ENCODE results near the gene CTDSPL. TPM values are rescaled to one million over a fixed set of nuclear protein-coding genes. Genes with fewer than 3 reads are reported as not detected.
A peak's percentile ranks its signal among the peaks of the same experiment; 100 is the strongest.

CTDSPL gene
- total RNA-seq, 1 donor: 34.7 TPM

GRCh38 chr3:38016847-38017444 is 155.3 kb downstream of the CTDSPL start:
- peaks cover 8% of the 10 kb centered on the region for H4K20me1 ChIP-seq (ENCODE audit: insufficient read depth, low read length)
- H3K27ac ChIP-seq (ENCODE audit: low read depth, low read length): no peak overlapping the region
- H3K79me2 ChIP-seq (ENCODE audit: insufficient read depth, low read length): peaks cover 4% of the 10 kb centered on the region
- no peaks in the 10 kb centered on the region for H3K27me3 ChIP-seq (ENCODE audit: insufficient read depth, low read length)
- DNase-seq (ENCODE audit: insufficient read length, low spot score, missing footprints): no peak
- no peak overlapping the region for H3K4me3 ChIP-seq (ENCODE audit: insufficient read depth, low read length)
- H3K4me2 ChIP-seq (ENCODE audit: insufficient read depth, low read length): no peak overlapping the region
- H3K4me1 ChIP-seq (ENCODE audit: insufficient read depth, low read length): no peaks in the 10 kb centered on the region
- H3K9me3 ChIP-seq (ENCODE audit: low read depth, low read length): peaks cover 3% of the 10 kb centered on the region
- H2AFZ ChIP-seq (ENCODE audit: low read length): no peak overlapping the region
- no peak for TF ChIP-seq CTCF (IDR thresholded peaks at IDR 0.05; ENCODE audit: extremely low read depth, low read depth, low read length)
- H3K36me3 ChIP-seq (ENCODE audit: insufficient read depth, low read length): peaks cover 28% of the 10 kb centered on the region

- Histone ChIP-seq H3K4me3 (ENCODE audit: insufficient read depth, low read length) (no peak overlapping the region), H3K4me2 (ENCODE audit: insufficient read depth, low read length) (no peak overlapping the region), H3K36me3 (ENCODE audit: insufficient read depth, low read length) (peaks cover 28% of the 10 kb centered on the region), H2AFZ (ENCODE audit: low read length) (no peak overlapping the region), H3K27me3 (ENCODE audit: insufficient read depth, low read length) (no peaks in the 10 kb centered on the region), H3K79me2 (ENCODE audit: insufficient read depth, low read length) (peaks cover 5% of the 10 kb centered on the region), H3K4me1 (ENCODE audit: insufficient read depth, low read length) (no peaks in the 10 kb centered on the region), H3K27ac (ENCODE audit: low read depth, low read length) (no peak overlapping the region), H3K9me3 (ENCODE audit: low read depth, low read length) (peaks cover 3% of the 10 kb centered on the region), H4K20me1 (ENCODE audit: insufficient read depth, low read length) (peaks cover 8% of the 10 kb centered on the region)
- peak; percentile 53 for DNase-seq (ENCODE audit: insufficient read length, low spot score, missing footprints)
- no peak for TF ChIP-seq CTCF (IDR thresholded peaks at IDR 0.05; ENCODE audit: extremely low read depth, low read depth, low read length)
Measured at GRCh38 chr3:38017445-38018295, 156.0 kb downstream of the CTDSPL start.

- no peaks in the 10 kb centered on the region for H3K4me1 ChIP-seq (ENCODE audit: insufficient read depth, low read length)
- H2AFZ ChIP-seq (ENCODE audit: low read length): no peak overlapping the region
- H3K4me3 ChIP-seq (ENCODE audit: insufficient read depth, low read length): no peak overlapping the region
- peaks cover 3% of the 10 kb centered on the region for H3K9me3 ChIP-seq (ENCODE audit: low read depth, low read length)
- DNase-seq (ENCODE audit: insufficient read length, low spot score, missing footprints): peak; percentile 47
- H3K79me2 ChIP-seq (ENCODE audit: insufficient read depth, low read length): peaks cover 9% of the 10 kb centered on the region
- peaks cover 8% of the 10 kb centered on the region for H4K20me1 ChIP-seq (ENCODE audit: insufficient read depth, low read length)
- H3K27me3 ChIP-seq (ENCODE audit: insufficient read depth, low read length): no peaks in the 10 kb centered on the region
- H3K36me3 ChIP-seq (ENCODE audit: insufficient read depth, low read length): peaks cover 26% of the 10 kb centered on the region
- no peak overlapping the region for H3K27ac ChIP-seq (ENCODE audit: low read depth, low read length)
- no peak for TF ChIP-seq CTCF (IDR thresholded peaks at IDR 0.05; ENCODE audit: extremely low read depth, low read depth, low read length)
- no peak overlapping the region for H3K4me2 ChIP-seq (ENCODE audit: insufficient read depth, low read length)
Measured at GRCh38 chr3:38018296-38019266, 156.9 kb downstream of the CTDSPL start.

All from osteoblast (primary cell).